SK-N-SH treated with all-trans-retinoic acid at 6 μM for 48 hours (cell line): ENCODE data around the gene CDH4.

Experiments used
- ARNTL ChIP-seq: fragments of 450-650 bp; formaldehyde crosslinking; IDR thresholded peaks from 2 replicates; pipeline ENCODE4 v1.5.0; 2020; ENCODE audit warnings: low read depth, mild to moderate bottlenecking, moderate library complexity, borderline replicate concordance
- BACH2 ChIP-seq: fragments of 250-450 bp; sonication (Bioruptor Pico); IDR thresholded peaks from 2 replicates; pipeline ENCODE4 v1.9.0; 2021; ENCODE audit warnings: mild to moderate bottlenecking, borderline replicate concordance
- ISL1 ChIP-seq: fragments of 250-450 bp; sonication (Bioruptor Pico); IDR thresholded peaks from 2 replicates; pipeline ENCODE4 v2.1.2; 2022; ENCODE audit warnings: mild to moderate bottlenecking, moderate library complexity
- PATZ1 ChIP-seq: fragments of 250-450 bp; sonication (Bioruptor Pico); IDR thresholded peaks from 2 replicates; pipeline ENCODE4 v1.8.0; 2020; ENCODE audit warnings: mild to moderate bottlenecking, moderate library complexity, borderline replicate concordance
- RARB ChIP-seq: fragments of 250-450 bp; sonication (Bioruptor Pico); IDR thresholded peaks from 2 replicates; pipeline ENCODE4 v1.8.0; 2021; ENCODE audit warnings: mild to moderate bottlenecking, moderate library complexity
- TCF4 ChIP-seq: fragments of 250-450 bp; sonication (Bioruptor Pico); IDR thresholded peaks from 2 replicates; pipeline ENCODE4 v1.8.0; 2021; ENCODE audit warnings: mild to moderate bottlenecking, moderate library complexity, borderline replicate concordance
- TSHZ2 ChIP-seq: fragments of 250-450 bp; sonication (Bioruptor Pico); IDR thresholded peaks from 2 replicates; pipeline ENCODE4 v1.5.0; 2020; ENCODE audit warnings: mild to moderate bottlenecking, moderate library complexity
- ZFP3 ChIP-seq: fragments of 250-450 bp; sonication (Bioruptor Pico); IDR thresholded peaks from 2 replicates; pipeline ENCODE4 v1.5.0; 2020; ENCODE audit warnings: mild to moderate bottlenecking, moderate library complexity
- ZFP30 ChIP-seq: fragments of 450-650 bp; formaldehyde crosslinking; IDR thresholded peaks from 2 replicates; pipeline ENCODE4 v1.5.0; 2022; ENCODE audit warnings: mild to moderate bottlenecking, moderate library complexity
- ZNF70 ChIP-seq: fragments of 450-650 bp; formaldehyde crosslinking; IDR thresholded peaks from 2 replicates; pipeline ENCODE4 v1.5.0; 2020; ENCODE audit warnings: mild to moderate bottlenecking, moderate library complexity
- TF ChIP-seq, protein P1 (sequence below): fragments of 250-450 bp; sonication (Bioruptor Pico); IDR thresholded peaks from 2 replicates; pipeline ENCODE4 v1.5.1; 2020; ENCODE audit warnings: low read depth, mild to moderate bottlenecking, moderate library complexity
- TF ChIP-seq, protein P2 (sequence below): fragments of 250-450 bp; sonication (Bioruptor Pico); IDR thresholded peaks from 2 replicates; pipeline ENCODE4 v1.8.0; 2021; ENCODE audit warnings: low read depth, mild to moderate bottlenecking, moderate library complexity, borderline replicate concordance

GRCh38 chr20:61572789-61573188, 320.7 kb downstream of the CDH4 start:
- no peak for TF ChIP-seq RARB (CRISPR knock-in tag)
- TF ChIP-seq PATZ1 (CRISPR knock-in tag) = no peak
- no peak for TF ChIP-seq ARNTL
- TF ChIP-seq TCF4 = no peak
- no peak for TF ChIP-seq ZFP3 (CRISPR knock-in tag)
- TF ChIP-seq, protein P1, sequence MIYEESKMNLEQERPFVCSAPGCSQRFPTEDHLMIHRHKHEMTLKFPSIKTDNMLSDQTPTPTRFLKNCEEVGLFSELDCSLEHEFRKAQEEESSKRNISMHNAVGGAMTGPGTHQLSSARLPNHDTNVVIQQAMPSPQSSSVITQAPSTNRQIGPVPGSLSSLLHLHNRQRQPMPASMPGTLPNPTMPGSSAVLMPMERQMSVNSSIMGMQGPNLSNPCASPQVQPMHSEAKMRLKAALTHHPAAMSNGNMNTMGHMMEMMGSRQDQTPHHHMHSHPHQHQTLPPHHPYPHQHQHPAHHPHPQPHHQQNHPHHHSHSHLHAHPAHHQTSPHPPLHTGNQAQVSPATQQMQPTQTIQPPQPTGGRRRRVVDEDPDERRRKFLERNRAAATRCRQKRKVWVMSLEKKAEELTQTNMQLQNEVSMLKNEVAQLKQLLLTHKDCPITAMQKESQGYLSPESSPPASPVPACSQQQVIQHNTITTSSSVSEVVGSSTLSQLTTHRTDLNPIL = no peak
- TF ChIP-seq ZNF70 (CRISPR knock-in tag) = no peak
- TF ChIP-seq TSHZ2 (CRISPR knock-in tag) = no peak
- TF ChIP-seq ISL1 (CRISPR knock-in tag) = no peak
- no peak for TF ChIP-seq BACH2 (CRISPR knock-in tag)
- TF ChIP-seq, protein P2, sequence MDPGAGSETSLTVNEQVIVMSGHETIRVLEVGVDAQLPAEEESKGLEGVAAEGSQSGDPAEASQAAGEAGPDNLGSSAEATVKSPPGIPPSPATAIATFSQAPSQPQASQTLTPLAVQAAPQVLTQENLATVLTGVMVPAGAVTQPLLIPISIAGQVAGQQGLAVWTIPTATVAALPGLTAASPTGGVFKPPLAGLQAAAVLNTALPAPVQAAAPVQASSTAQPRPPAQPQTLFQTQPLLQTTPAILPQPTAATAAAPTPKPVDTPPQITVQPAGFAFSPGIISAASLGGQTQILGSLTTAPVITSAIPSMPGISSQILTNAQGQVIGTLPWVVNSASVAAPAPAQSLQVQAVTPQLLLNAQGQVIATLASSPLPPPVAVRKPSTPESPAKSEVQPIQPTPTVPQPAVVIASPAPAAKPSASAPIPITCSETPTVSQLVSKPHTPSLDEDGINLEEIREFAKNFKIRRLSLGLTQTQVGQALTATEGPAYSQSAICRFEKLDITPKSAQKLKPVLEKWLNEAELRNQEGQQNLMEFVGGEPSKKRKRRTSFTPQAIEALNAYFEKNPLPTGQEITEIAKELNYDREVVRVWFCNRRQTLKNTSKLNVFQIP = no peak
- no peak for TF ChIP-seq ZFP30 (CRISPR knock-in tag)
